H9 (cell line): ENCODE results near the gene DMRT3. TPM values are rescaled to one million over a fixed set of nuclear protein-coding genes. Genes with fewer than 3 reads are reported as not detected.

Source experiments
- DNase-seq: peaks from one replicate; pipeline ENCODE4 v3.0.0-alpha.2; 2017
- H2AFZ ChIP-seq: one replicate; pipeline ENCODE4 v1.6.1; 2013; ENCODE audit warnings: mild to moderate bottlenecking, low read length, control low read depth, moderate library complexity
- H2AK5ac ChIP-seq: 2 replicates; pipeline ENCODE4 v1.6.1; 2013; ENCODE audit warnings: low read length, control low read depth, mixed read lengths; ENCODE audit not compliant: insufficient read length
- H2BK120ac ChIP-seq: one replicate; pipeline ENCODE4 v1.6.1; 2013; ENCODE audit warnings: low read depth, mild to moderate bottlenecking, low read length, control low read depth, inconsistent platforms; ENCODE audit not compliant: poor library complexity, severe bottlenecking
- H2BK12ac ChIP-seq: 2 replicates; pipeline ENCODE4 v1.6.1; 2013; ENCODE audit warnings: low read length, control low read depth, mixed read lengths, low read depth; ENCODE audit not compliant: insufficient read length
- H2BK15ac ChIP-seq: 2 replicates; pipeline ENCODE4 v1.6.1; 2013; ENCODE audit warnings: low read depth, low read length, control low read depth
- H2BK20ac ChIP-seq: one replicate; pipeline ENCODE4 v1.6.1; 2013; ENCODE audit warnings: low read depth, mild to moderate bottlenecking, low read length, control low read depth, inconsistent platforms; ENCODE audit not compliant: poor library complexity, severe bottlenecking
- H2BK5ac ChIP-seq: 2 replicates; pipeline ENCODE4 v1.6.1; 2013; ENCODE audit warnings: low read length, control low read depth, mixed read lengths; ENCODE audit not compliant: insufficient read length
- H3K14ac ChIP-seq: 2 replicates; pipeline ENCODE4 v1.6.1; 2013; ENCODE audit warnings: low read length, control low read depth; ENCODE audit not compliant: insufficient read depth
- H3K18ac ChIP-seq: 2 replicates; pipeline ENCODE4 v1.6.1; 2013; ENCODE audit warnings: low read depth, mild to moderate bottlenecking, mixed read lengths, low read length, control low read depth; ENCODE audit not compliant: insufficient read length
- H3K23ac ChIP-seq: 2 replicates; pipeline ENCODE4 v1.6.1; 2013; ENCODE audit warnings: low read length, control low read depth, mixed read lengths, low read depth; ENCODE audit not compliant: insufficient read length
- H3K23me2 ChIP-seq: 2 replicates; pipeline ENCODE4 v1.6.1; 2013; ENCODE audit warnings: low read depth, mild to moderate bottlenecking, mixed read lengths, low read length, control low read depth; ENCODE audit not compliant: insufficient read length, poor library complexity, severe bottlenecking
- H3K27ac ChIP-seq: 2 replicates; pipeline ENCODE4 v1.5.1; 2013; ENCODE audit warnings: low read length, control low read depth, mixed read lengths, low read depth; ENCODE audit not compliant: insufficient read length
- H3K27me3 ChIP-seq: 2 replicates; pipeline ENCODE4 v1.6.1; 2013; ENCODE audit warnings: low read length, control low read depth, inconsistent platforms; ENCODE audit not compliant: insufficient read depth
- H3K4ac ChIP-seq: 2 replicates; pipeline ENCODE4 v1.6.1; 2013; ENCODE audit warnings: low read depth, mild to moderate bottlenecking, control low read depth, inconsistent platforms, low read length, moderate library complexity
- H3K4me1 ChIP-seq: 2 replicates; pipeline ENCODE4 v1.6.1; 2013; ENCODE audit warnings: low read length, control low read depth, inconsistent platforms; ENCODE audit not compliant: insufficient read depth
- H3K4me2 ChIP-seq: 2 replicates; pipeline ENCODE4 v1.6.1; 2013; ENCODE audit warnings: low read length, control low read depth, mixed read lengths; ENCODE audit not compliant: insufficient read length, insufficient read depth
- H3K56ac ChIP-seq: 2 replicates; pipeline ENCODE4 v1.6.1; 2013; ENCODE audit warnings: low read depth, mild to moderate bottlenecking, mixed read lengths, low read length, control low read depth; ENCODE audit not compliant: insufficient read length
- H3K79me1 ChIP-seq: 2 replicates; pipeline ENCODE4 v1.6.1; 2013; ENCODE audit warnings: low read depth, mild to moderate bottlenecking, moderate library complexity, low read length, control low read depth, inconsistent platforms; ENCODE audit not compliant: insufficient read depth, poor library complexity, severe bottlenecking
- H3K79me2 ChIP-seq: 2 replicates; pipeline ENCODE4 v1.6.1; 2013; ENCODE audit warnings: low read length, control low read depth, inconsistent platforms; ENCODE audit not compliant: insufficient read depth
- H3K9ac ChIP-seq: 2 replicates; pipeline ENCODE4 v1.6.1; 2013; ENCODE audit warnings: low read length, control low read depth, mixed read lengths; ENCODE audit not compliant: insufficient read length; ENCODE audit errors: extremely low read depth
- H3K9me3 ChIP-seq: one replicate; pipeline ENCODE4 v1.6.1; 2013; ENCODE audit warnings: low read depth, low read length, inconsistent platforms; ENCODE audit not compliant: control insufficient read depth
- H3T11ph ChIP-seq: one replicate; pipeline ENCODE4 v1.6.1; 2013; ENCODE audit warnings: mild to moderate bottlenecking, low read length, control low read depth, inconsistent platforms
- H4K20me1 ChIP-seq: one replicate; pipeline ENCODE4 v1.6.1; 2013; ENCODE audit not compliant: control insufficient read depth, insufficient read length, insufficient read depth
- H4K5ac ChIP-seq: 2 replicates; pipeline ENCODE4 v1.6.1; 2013; ENCODE audit warnings: low read depth, mild to moderate bottlenecking, mixed read lengths, low read length, control low read depth; ENCODE audit not compliant: insufficient read length
- H4K8ac ChIP-seq: replicated peaks from 2 replicates; pipeline ENCODE4 v1.6.1; 2013; ENCODE audit warnings: low read length, control low read depth, mixed read lengths, low read depth; ENCODE audit not compliant: insufficient read length
- H4K91ac ChIP-seq: 2 replicates; pipeline ENCODE4 v1.6.1; 2013; ENCODE audit warnings: low read depth, mild to moderate bottlenecking, moderate library complexity, mixed read lengths, low read length, control low read depth; ENCODE audit not compliant: insufficient read length
- H3K27ac Mint-ChIP-seq, 3 experiments: 2 replicates in 2 of 3; 3 replicates in 1 of 3; pipeline ENCODE4 v1.8.0; 2020 to 2021; ENCODE audit warnings: mixed read lengths in 3 of 3, mild to moderate bottlenecking in 1 of 3, moderate library complexity in 1 of 3
- H3K27me3 Mint-ChIP-seq: 2 replicates; pipeline ENCODE4 v1.8.0; 2021; ENCODE audit warnings: low read depth, mild to moderate bottlenecking, moderate library complexity, mixed read lengths
- H3K36me3 Mint-ChIP-seq, 3 experiments: 2 replicates in 2 of 3; 3 replicates in 1 of 3; pipeline ENCODE4 v1.8.0; 2020 to 2021; ENCODE audit warnings: low read depth in 3 of 3, mixed read lengths in 3 of 3; ENCODE audit not compliant: insufficient read depth in 1 of 3
- H3K4me1 Mint-ChIP-seq, 2 experiments: 2 replicates each; pipeline ENCODE4 v1.8.0; 2020; ENCODE audit warnings: mixed read lengths in 2 of 2
- H3K4me3 Mint-ChIP-seq, 2 experiments: 2 replicates in 1 of 2; 3 replicates in 1 of 2; pipeline ENCODE4 v1.8.0; 2020 to 2021; ENCODE audit warnings: mild to moderate bottlenecking in 2 of 2, mixed read lengths in 2 of 2, moderate library complexity in 1 of 2
- H3K9me3 Mint-ChIP-seq, 2 experiments: 2 replicates in 1 of 2; 3 replicates in 1 of 2; pipeline ENCODE4 v1.8.0; 2020; ENCODE audit warnings: mild to moderate bottlenecking in 2 of 2, mixed read lengths in 2 of 2, moderate library complexity in 1 of 2
- CTCF ChIP-seq: fragments of 200-600 bp; sonication (generic); conservative IDR thresholded peaks from 3 replicates; pipeline ENCODE4 v1.8.0; 2021; ENCODE audit warnings: antibody characterized with exemption, mild to moderate bottlenecking
- WGBS: extraction: QIAGEN DNeasy Blood & Tissue Kit; methylation state at CpG from one replicate; pipeline ENCODE4 v1.1.7; 2013; ENCODE audit warnings: missing lambda C conversion rate, low lambda C conversion rate, mixed read lengths; ENCODE audit not compliant: insufficient read length; ENCODE audit errors: extremely low coverage; 5-methylcytosine and 5-hydroxymethylcytosine counted together
- total RNA-seq: library from RNA; stranded (reverse); gene quantifications from 2 replicates; pipeline ENCODE4 v1.2.1, GENCODE V29; 2021

The DMRT3 gene
- total RNA-seq, 1 experiment from 2014 or later = not detected

DNA sequence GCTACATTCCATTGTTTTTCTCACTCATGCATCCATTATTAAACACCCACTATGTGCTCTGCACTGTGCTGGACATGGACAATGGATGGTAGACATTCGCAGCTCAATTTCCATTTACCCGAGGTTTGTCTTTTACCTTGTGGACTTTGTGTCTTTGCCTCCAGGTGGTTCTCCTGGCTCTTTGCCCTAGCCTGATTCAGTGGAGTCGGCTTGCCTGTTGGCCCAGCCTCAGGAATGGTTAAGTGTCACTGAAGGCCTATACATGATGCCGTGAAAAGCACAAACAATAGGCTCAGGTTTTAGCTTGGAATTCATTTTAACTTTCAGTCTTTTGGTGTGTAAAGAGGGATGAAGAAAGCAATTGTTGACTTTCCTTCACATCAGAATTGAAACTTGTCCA lies 16.5 kb upstream of the DMRT3 start:
- Histone ChIP-seq H3K79me2 (no peaks in the 10 kb centered on the region), H3K9me3 (no peaks in the 10 kb centered on the region), H3K9ac (no peak overlapping the region), H3K14ac (no peak overlapping the region), H2BK20ac (no peak overlapping the region), H4K20me1 (no peaks in the 10 kb centered on the region), H2BK15ac (no peak overlapping the region), H3K4ac (no peak overlapping the region), H3K4me1 (no peaks in the 10 kb centered on the region), H2AFZ (no peak overlapping the region), H4K5ac (no peak overlapping the region), H4K91ac (no peak overlapping the region), H2BK5ac (no peak overlapping the region), H3K23ac (no peak overlapping the region), H2BK120ac (no peak overlapping the region), H2BK12ac (no peak overlapping the region), H3K18ac (no peak overlapping the region), H3K23me2 (no peaks in the 10 kb centered on the region), H3T11ph (no peak overlapping the region), H3K27ac (no peak overlapping the region), H3K27me3 (peaks cover 3% of the 10 kb centered on the region; the same call in 1 of the 2 replicates), H3K79me1 (no peaks in the 10 kb centered on the region), H3K56ac (no peak overlapping the region), H4K8ac (no peak overlapping the region), H2AK5ac (no peak overlapping the region), H3K4me2 (no peak overlapping the region)
- Mint-ChIP-seq H3K27me3 (peaks cover 76% of the 10 kb centered on the region), H3K36me3 (no peaks in the 10 kb centered on the region), H3K4me1 (no peaks in the 10 kb centered on the region), H3K4me3 (no peak overlapping the region), H3K27ac (no peak overlapping the region), H3K9me3 (no peaks in the 10 kb centered on the region)
- TF ChIP-seq CTCF = no peak
- no CpG with 5 or more reads among the region's 4 CpGs for WGBS
- no peak for DNase-seq
